ENCODE data around the gene MS4A8.
"Not testable (repeated sequence)": the region's sequence is repeated elsewhere in the genome, so short reads cannot be mapped to it uniquely, and the experiment has no call there.

DNA sequence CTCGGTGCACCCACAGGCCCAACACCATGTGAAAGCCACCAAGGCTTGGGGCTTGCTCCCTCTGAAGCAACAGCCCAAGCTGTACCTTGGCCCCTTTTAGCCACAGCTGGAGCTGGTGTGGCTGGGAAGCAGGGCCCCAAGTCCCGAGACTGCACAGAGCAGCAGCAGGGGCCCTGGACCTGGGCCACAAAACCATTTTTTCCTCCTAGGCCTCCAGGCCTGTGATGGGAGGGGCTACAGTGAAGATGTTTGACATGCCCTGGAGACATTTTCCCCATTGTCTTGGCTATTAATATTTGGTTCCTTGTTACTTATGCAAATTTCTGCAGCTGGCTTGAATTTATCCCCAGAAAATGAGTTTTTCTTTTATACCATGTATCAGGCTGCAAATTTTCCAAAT lies 21.2 kb upstream of the MS4A8 start:
- TF ChIP-seq, protein P1, sequence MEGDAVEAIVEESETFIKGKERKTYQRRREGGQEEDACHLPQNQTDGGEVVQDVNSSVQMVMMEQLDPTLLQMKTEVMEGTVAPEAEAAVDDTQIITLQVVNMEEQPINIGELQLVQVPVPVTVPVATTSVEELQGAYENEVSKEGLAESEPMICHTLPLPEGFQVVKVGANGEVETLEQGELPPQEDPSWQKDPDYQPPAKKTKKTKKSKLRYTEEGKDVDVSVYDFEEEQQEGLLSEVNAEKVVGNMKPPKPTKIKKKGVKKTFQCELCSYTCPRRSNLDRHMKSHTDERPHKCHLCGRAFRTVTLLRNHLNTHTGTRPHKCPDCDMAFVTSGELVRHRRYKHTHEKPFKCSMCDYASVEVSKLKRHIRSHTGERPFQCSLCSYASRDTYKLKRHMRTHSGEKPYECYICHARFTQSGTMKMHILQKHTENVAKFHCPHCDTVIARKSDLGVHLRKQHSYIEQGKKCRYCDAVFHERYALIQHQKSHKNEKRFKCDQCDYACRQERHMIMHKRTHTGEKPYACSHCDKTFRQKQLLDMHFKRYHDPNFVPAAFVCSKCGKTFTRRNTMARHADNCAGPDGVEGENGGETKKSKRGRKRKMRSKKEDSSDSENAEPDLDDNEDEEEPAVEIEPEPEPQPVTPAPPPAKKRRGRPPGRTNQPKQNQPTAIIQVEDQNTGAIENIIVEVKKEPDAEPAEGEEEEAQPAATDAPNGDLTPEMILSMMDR (IDR thresholded peaks at IDR 0.05; ENCODE audit: insufficient read depth, low read length): not testable (repeated sequence)
- TF ChIP-seq POLR2AphosphoS5 (IDR thresholded peaks at IDR 0.05; ENCODE audit: low read depth); GABPA (IDR thresholded peaks at IDR 0.05; ENCODE audit: low read depth); SPI1 (IDR thresholded peaks at IDR 0.05; ENCODE audit: borderline replicate concordance, low read depth): not testable (repeated sequence)
- TF ChIP-seq, protein P2, sequence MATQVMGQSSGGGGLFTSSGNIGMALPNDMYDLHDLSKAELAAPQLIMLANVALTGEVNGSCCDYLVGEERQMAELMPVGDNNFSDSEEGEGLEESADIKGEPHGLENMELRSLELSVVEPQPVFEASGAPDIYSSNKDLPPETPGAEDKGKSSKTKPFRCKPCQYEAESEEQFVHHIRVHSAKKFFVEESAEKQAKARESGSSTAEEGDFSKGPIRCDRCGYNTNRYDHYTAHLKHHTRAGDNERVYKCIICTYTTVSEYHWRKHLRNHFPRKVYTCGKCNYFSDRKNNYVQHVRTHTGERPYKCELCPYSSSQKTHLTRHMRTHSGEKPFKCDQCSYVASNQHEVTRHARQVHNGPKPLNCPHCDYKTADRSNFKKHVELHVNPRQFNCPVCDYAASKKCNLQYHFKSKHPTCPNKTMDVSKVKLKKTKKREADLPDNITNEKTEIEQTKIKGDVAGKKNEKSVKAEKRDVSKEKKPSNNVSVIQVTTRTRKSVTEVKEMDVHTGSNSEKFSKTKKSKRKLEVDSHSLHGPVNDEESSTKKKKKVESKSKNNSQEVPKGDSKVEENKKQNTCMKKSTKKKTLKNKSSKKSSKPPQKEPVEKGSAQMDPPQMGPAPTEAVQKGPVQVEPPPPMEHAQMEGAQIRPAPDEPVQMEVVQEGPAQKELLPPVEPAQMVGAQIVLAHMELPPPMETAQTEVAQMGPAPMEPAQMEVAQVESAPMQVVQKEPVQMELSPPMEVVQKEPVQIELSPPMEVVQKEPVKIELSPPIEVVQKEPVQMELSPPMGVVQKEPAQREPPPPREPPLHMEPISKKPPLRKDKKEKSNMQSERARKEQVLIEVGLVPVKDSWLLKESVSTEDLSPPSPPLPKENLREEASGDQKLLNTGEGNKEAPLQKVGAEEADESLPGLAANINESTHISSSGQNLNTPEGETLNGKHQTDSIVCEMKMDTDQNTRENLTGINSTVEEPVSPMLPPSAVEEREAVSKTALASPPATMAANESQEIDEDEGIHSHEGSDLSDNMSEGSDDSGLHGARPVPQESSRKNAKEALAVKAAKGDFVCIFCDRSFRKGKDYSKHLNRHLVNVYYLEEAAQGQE (IDR thresholded peaks at IDR 0.05; ENCODE audit: insufficient replicate concordance, low read depth): not testable (repeated sequence)

Measured in HL-60 (cell line).